ENCODE data around the gene PPP1R12B.
"Not testable (repeated sequence)": the region's sequence is repeated elsewhere in the genome, so short reads cannot be mapped to it uniquely, and the experiment has no call there.

The PPP1R12B gene

GRCh38 chr1:202493112-202493511, 144.6 kb downstream of the PPP1R12B start:
- not testable (repeated sequence) for DNase-seq

GRCh38 chr1:202498542-202498941, 150.0 kb downstream of the PPP1R12B start:
- no peak for DNase-seq

- DNase-seq = not testable (repeated sequence)
Observed at GRCh38 chr1:202499997-202500396, 151.5 kb downstream of the PPP1R12B start.

- peak in 1 of 2 experiments; percentile 3 for DNase-seq
Observed at GRCh38 chr1:202501281-202501680, 152.8 kb downstream of the PPP1R12B start.

GRCh38 chr1:202505356-202505755, 156.9 kb downstream of the PPP1R12B start:
- DNase-seq = no peak

GRCh38 chr1:202505880-202506575, 157.5 kb downstream of the PPP1R12B start:
- not testable (repeated sequence) for DNase-seq

- DNase-seq = not testable (repeated sequence)
Observed at GRCh38 chr1:202508863-202509262, 160.4 kb downstream of the PPP1R12B start.

- DNase-seq = not testable (repeated sequence)
Observed at GRCh38 chr1:202513875-202514274, 165.4 kb downstream of the PPP1R12B start.

- DNase-seq = no peak
Observed at GRCh38 chr1:202516434-202516877, 168.0 kb downstream of the PPP1R12B start.

- DNase-seq = not testable (repeated sequence)
Observed at GRCh38 chr1:202517146-202517545, 168.6 kb downstream of the PPP1R12B start.

- DNase-seq = not testable (repeated sequence)
Observed at GRCh38 chr1:202518180-202518579, 169.7 kb downstream of the PPP1R12B start.

GRCh38 chr1:202518905-202519304, 170.4 kb downstream of the PPP1R12B start:
- not testable (repeated sequence) for DNase-seq

- not testable (repeated sequence) for DNase-seq
Observed at GRCh38 chr1:202520129-202520856, 171.8 kb downstream of the PPP1R12B start.

GRCh38 chr1:202520857-202521216, 172.3 kb downstream of the PPP1R12B start:
- DNase-seq = not testable (repeated sequence)

GRCh38 chr1:202521484-202521883, 173.0 kb downstream of the PPP1R12B start:
- DNase-seq = not testable (repeated sequence)

- no peak for DNase-seq
Observed at GRCh38 chr1:202521886-202522285, 173.4 kb downstream of the PPP1R12B start.

GRCh38 chr1:202526056-202526455, 177.6 kb downstream of the PPP1R12B start:
- DNase-seq = not testable (repeated sequence)

GRCh38 chr1:202528096-202528722, 179.7 kb downstream of the PPP1R12B start:
- not testable (repeated sequence) for DNase-seq

- DNase-seq = not testable (repeated sequence)
Observed at GRCh38 chr1:202530686-202531085, 182.2 kb downstream of the PPP1R12B start.

GRCh38 chr1:202531472-202531811, 182.9 kb downstream of the PPP1R12B start:
- DNase-seq = no peak

- DNase-seq = not testable (repeated sequence)
Observed at GRCh38 chr1:202531812-202532616, 183.5 kb downstream of the PPP1R12B start.

- not testable (repeated sequence) for DNase-seq
Observed at GRCh38 chr1:202539166-202539574, 190.7 kb downstream of the PPP1R12B start.

- DNase-seq = not testable (repeated sequence)
Observed at GRCh38 chr1:202539583-202539982, 191.1 kb downstream of the PPP1R12B start.
